HUDEP-2 (cell line): ENCODE data around the gene ATOSB.

Experiments used
- DNase-seq, 76 experiments: peaks; one replicate each; lab custom pipeline; 2025; ENCODE audit not compliant: unreplicated experiment in 76 of 76; lab: John Stamatoyannopoulos, UW

ATOSB gene

GRCh38 chr9:35091536-35091935 is 24.1 kb downstream of the ATOSB start:
- no peak for DNase-seq

- DNase-seq: no peak
Observed at GRCh38 chr9:35089434-35089833, 26.2 kb downstream of the ATOSB start.

- DNase-seq: no peak
Observed at GRCh38 chr9:35085078-35085477, 30.6 kb downstream of the ATOSB start.

GRCh38 chr9:35079426-35080341 is 36.0 kb downstream of the ATOSB start, which contains the start of gene FANCG:
Gene FANCG (minus strand): TSS chr9:35079942. CDS start chr9:35079524, 418 bp downstream.
- peak in 74 of 76 experiments; percentile 19 to 89 (median 79) for DNase-seq

GRCh38 chr9:35079041-35079425 is 36.6 kb downstream of the ATOSB start:
- DNase-seq: peak in 1 of 76 experiments; percentile 7

- DNase-seq: no peak
Observed at GRCh38 chr9:35078066-35078465, 37.6 kb downstream of the ATOSB start.

- no peak for DNase-seq
Observed at GRCh38 chr9:35076848-35077247, 38.8 kb downstream of the ATOSB start.

GRCh38 chr9:35075358-35075757 is 40.3 kb downstream of the ATOSB start:
- no peak for DNase-seq

GRCh38 chr9:35074791-35075190 is 40.9 kb downstream of the ATOSB start:
- no peak for DNase-seq

- DNase-seq: no peak
Observed at GRCh38 chr9:35074141-35074540, 41.5 kb downstream of the ATOSB start.

GRCh38 chr9:35073279-35073612 is 42.4 kb downstream of the ATOSB start:
- DNase-seq: no peak

- peak in 75 of 76 experiments; percentile 60 to 98 (median 95) for DNase-seq
Observed at GRCh38 chr9:35072461-35073278, 43.0 kb downstream of the ATOSB start, which contains the start of gene VCP. Gene VCP (minus strand): TSS chr9:35072625. CDS start chr9:35072353, 272 bp downstream.

- peak in 72 of 76 experiments; percentile 5 to 82 (median 62) for DNase-seq
Observed at GRCh38 chr9:35071814-35072460, 43.7 kb downstream of the ATOSB start.

GRCh38 chr9:35070823-35071813 is 44.5 kb downstream of the ATOSB start:
- DNase-seq: peak in 1 of 76 experiments; percentile 9

- no peak for DNase-seq
Observed at GRCh38 chr9:35069020-35069419, 46.6 kb downstream of the ATOSB start.

- DNase-seq: no peak
Observed at GRCh38 chr9:35067056-35067455, 48.6 kb downstream of the ATOSB start.

GRCh38 chr9:35060548-35061207 is 55.0 kb downstream of the ATOSB start:
- DNase-seq: no peak

- DNase-seq: no peak
Observed at GRCh38 chr9:35059438-35059837, 56.2 kb downstream of the ATOSB start.

GRCh38 chr9:35057271-35057620 is 58.4 kb downstream of the ATOSB start:
- no peak for DNase-seq
